Measurements from ENCODE around the gene TGIF2. TPM values are rescaled to one million over a fixed set of nuclear protein-coding genes. Genes with fewer than 3 reads are reported as not detected.

Gene TGIF2
- total and polyA plus RNA-seq, 2 donors (not counting 1 experiment from before 2014, with no cell fraction given), result 24.0 to 45.6 TPM

DNA sequence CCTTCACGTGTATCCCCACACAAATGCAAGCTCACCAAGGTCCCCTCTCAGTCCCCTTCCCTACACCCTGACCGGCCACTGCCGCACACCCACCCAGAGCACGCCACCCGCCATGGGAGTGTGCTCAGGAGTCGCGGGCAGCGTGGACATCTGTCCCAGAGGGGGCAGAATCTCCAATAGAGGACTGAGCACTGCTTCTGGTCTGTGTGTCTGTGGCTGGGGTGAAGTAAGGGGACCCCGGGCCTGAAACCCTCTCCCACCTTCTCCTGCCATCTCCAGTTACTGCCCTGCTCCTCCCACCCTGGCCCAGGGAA lies 23.8 kb upstream of the TGIF2 start:
- no peaks in the 10 kb centered on the region for H3K27me3 Mint-ChIP-seq

DNA sequence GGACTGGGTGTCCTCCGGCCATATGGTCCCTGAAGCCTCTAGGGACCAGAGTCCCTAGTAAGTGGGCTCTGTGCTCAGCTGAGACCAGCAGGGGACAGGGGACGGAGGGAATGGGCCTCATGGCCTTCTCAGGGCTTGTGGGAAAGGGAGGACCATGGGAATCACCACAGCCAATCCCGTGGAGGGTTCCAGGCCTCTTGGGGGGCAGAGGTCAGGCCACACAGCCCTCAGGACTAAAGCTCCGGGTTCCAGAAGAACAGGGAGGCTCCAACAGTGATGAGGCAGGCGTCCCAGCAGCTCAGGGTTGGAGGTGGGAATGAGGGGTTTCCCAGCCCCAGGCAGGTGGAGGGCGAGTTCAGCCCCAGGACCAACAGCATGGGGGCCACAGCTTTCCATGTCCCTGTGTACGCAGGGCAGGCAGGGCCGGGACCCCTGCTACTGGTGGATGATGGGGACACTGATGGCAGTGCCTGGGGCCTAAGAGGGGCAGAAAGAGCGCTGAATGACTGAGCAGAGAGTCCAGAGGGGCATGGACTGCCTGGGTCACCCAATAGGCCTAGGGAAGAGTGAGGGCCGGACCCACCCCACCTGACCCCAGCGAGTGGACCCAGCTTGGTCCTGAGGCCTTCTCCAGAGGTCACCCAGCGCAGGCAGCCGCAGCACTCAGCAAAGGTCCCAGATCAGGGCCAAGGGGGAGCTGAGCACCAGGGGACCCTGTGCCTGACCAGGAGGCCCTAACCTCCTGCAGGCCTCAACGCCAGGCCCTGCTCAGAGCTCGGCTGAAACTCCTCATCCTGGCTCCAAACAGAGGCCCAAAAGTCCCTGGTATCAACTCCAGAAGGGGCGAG lies 23.2 kb upstream of the TGIF2 start:
- Histone ChIP-seq H3K4me3 (ENCODE audit: control extremely low read depth in 1 of 5, extremely low read depth in 1 of 5, insufficient read depth in 1 of 5, low read depth in 2 of 5, low read length in 4 of 5) (no peak overlapping the region), H3K4me2 (replicated peaks; ENCODE audit: low read depth, low read length, poor library complexity, severe bottlenecking) (no peak overlapping the region), H3K4me1 (ENCODE audit: control insufficient read depth in 2 of 2, insufficient read depth in 2 of 2, low read length in 2 of 2) (no peaks in the 10 kb centered on the region), H4K20me1 (ENCODE audit: control insufficient read depth, insufficient read depth, low read length, poor library complexity, severe bottlenecking) (no peaks in the 10 kb centered on the region), H2AFZ (ENCODE audit: insufficient read depth, low read depth, low read length, poor library complexity, severe bottlenecking) (no peak overlapping the region), H3K9me3 (ENCODE audit: control extremely low read depth in 1 of 3, control insufficient read depth in 2 of 3, insufficient read depth in 1 of 3, low read length in 2 of 3) (no peaks in the 10 kb centered on the region), H3K27me3 (replicated peaks in 1 of 4; ENCODE audit: control extremely low read depth in 1 of 4, control insufficient read depth in 3 of 4, insufficient read depth in 4 of 4, low read length in 3 of 4) (no peaks in the 10 kb centered on the region), H3K9ac (ENCODE audit: low read length) (no peak overlapping the region), H3K79me2 (ENCODE audit: control insufficient read depth, insufficient read depth, low read length) (no peaks in the 10 kb centered on the region), H3K27ac (ENCODE audit: low read length in 2 of 2) (no peak overlapping the region), H3K36me3 (replicated peaks in 1 of 2; ENCODE audit: control extremely low read depth in 1 of 2, control insufficient read depth in 1 of 2, extremely low read depth in 1 of 2, insufficient read depth in 2 of 2, low read length in 1 of 2) (no peaks in the 10 kb centered on the region)
- ATAC-seq (ENCODE audit: low read depth) (no peak), DNase-seq (peak; percentile 6)
- no peak overlapping the region for H3K27ac Mint-ChIP-seq
- H3K27me3 Mint-ChIP-seq, result no peaks in the 10 kb centered on the region
- H3K4me3 Mint-ChIP-seq, result no peak overlapping the region
- H3K9me3 Mint-ChIP-seq (ENCODE audit: insufficient read depth), result no peaks in the 10 kb centered on the region
- CTCF ChIA-PET, result interaction anchor here (1.0 kb wide), 1 partner anchor 55 kb away, joined by 3 read pairs; no protein-coding TSS in a partner anchor
- H3K4me1 Mint-ChIP-seq, result peaks cover under 1% of the 10 kb centered on the region
- POLR2A ChIA-PET, result no interaction called here
- no peak for TF ChIP-seq EZH2 (IDR thresholded peaks at IDR 0.05; ENCODE audit: borderline replicate concordance, insufficient read depth, low read depth, low read length, poor library complexity, severe bottlenecking)
- TF ChIP-seq, protein P1, sequence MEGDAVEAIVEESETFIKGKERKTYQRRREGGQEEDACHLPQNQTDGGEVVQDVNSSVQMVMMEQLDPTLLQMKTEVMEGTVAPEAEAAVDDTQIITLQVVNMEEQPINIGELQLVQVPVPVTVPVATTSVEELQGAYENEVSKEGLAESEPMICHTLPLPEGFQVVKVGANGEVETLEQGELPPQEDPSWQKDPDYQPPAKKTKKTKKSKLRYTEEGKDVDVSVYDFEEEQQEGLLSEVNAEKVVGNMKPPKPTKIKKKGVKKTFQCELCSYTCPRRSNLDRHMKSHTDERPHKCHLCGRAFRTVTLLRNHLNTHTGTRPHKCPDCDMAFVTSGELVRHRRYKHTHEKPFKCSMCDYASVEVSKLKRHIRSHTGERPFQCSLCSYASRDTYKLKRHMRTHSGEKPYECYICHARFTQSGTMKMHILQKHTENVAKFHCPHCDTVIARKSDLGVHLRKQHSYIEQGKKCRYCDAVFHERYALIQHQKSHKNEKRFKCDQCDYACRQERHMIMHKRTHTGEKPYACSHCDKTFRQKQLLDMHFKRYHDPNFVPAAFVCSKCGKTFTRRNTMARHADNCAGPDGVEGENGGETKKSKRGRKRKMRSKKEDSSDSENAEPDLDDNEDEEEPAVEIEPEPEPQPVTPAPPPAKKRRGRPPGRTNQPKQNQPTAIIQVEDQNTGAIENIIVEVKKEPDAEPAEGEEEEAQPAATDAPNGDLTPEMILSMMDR (IDR thresholded peaks at IDR 0.05), result no peak
- intact Hi-C loops (cut with micrococcal nuclease), result no loop called here
- 96% methylated on average over 16 of the region's 16 CpGs for WGBS (ENCODE audit: insufficient coverage)

More for the DNA sequence above, 23.8 kb upstream of the TGIF2 start:
- TF ChIP-seq EZH2 (IDR thresholded peaks at IDR 0.05; ENCODE audit: borderline replicate concordance, insufficient read depth, low read depth, low read length, poor library complexity, severe bottlenecking), result no peak
- TF ChIP-seq, protein P1 (IDR thresholded peaks at IDR 0.05), result no peak
- Histone ChIP-seq H3K4me2 (replicated peaks; ENCODE audit: low read depth, low read length, poor library complexity, severe bottlenecking) (no peak overlapping the region), H3K4me1 (ENCODE audit: control insufficient read depth in 2 of 2, insufficient read depth in 2 of 2, low read length in 2 of 2) (no peaks in the 10 kb centered on the region), H3K9me3 (ENCODE audit: control extremely low read depth in 1 of 3, control insufficient read depth in 2 of 3, insufficient read depth in 1 of 3, low read length in 2 of 3) (no peaks in the 10 kb centered on the region), H3K36me3 (replicated peaks in 1 of 2; ENCODE audit: control extremely low read depth in 1 of 2, control insufficient read depth in 1 of 2, extremely low read depth in 1 of 2, insufficient read depth in 2 of 2, low read length in 1 of 2) (no peaks in the 10 kb centered on the region), H3K27ac (ENCODE audit: low read length in 2 of 2) (no peak overlapping the region), H4K20me1 (ENCODE audit: control insufficient read depth, insufficient read depth, low read length, poor library complexity, severe bottlenecking) (no peaks in the 10 kb centered on the region), H3K27me3 (replicated peaks in 1 of 4; ENCODE audit: control extremely low read depth in 1 of 4, control insufficient read depth in 3 of 4, insufficient read depth in 4 of 4, low read length in 3 of 4) (no peaks in the 10 kb centered on the region), H3K4me3 (ENCODE audit: control extremely low read depth in 1 of 5, extremely low read depth in 1 of 5, insufficient read depth in 1 of 5, low read depth in 2 of 5, low read length in 4 of 5) (no peak overlapping the region), H3K79me2 (ENCODE audit: control insufficient read depth, insufficient read depth, low read length) (no peaks in the 10 kb centered on the region), H3K9ac (ENCODE audit: low read length) (no peak overlapping the region), H2AFZ (ENCODE audit: insufficient read depth, low read depth, low read length, poor library complexity, severe bottlenecking) (no peak overlapping the region)
- Mint-ChIP-seq H3K9me3 (ENCODE audit: insufficient read depth) (no peaks in the 10 kb centered on the region), H3K27ac (no peak overlapping the region), H3K4me1 (no peaks in the 10 kb centered on the region), H3K4me3 (no peak overlapping the region)
- no peak for ATAC-seq (ENCODE audit: low read depth)
- POLR2A ChIA-PET, result no interaction called here
- no CpG with 5 or more reads among the region's 9 CpGs for WGBS (ENCODE audit: insufficient coverage)
- DNase-seq, result no peak
- CTCF ChIA-PET, result no interaction called here
- intact Hi-C loops (cut with micrococcal nuclease), result no loop called here

Data from B cell (primary cell).